Astrocyte (in vitro differentiated cells and primary cell): Measurements from ENCODE around the gene VPS37B. TPM values are rescaled to one million over a fixed set of nuclear protein-coding genes. Genes with fewer than 3 reads are reported as not detected.
A peak's percentile ranks its signal among the peaks of the same experiment; 100 is the strongest.

ENCODE experiments used
- DNase-seq: peaks from one replicate; pipeline ENCODE4 v3.0.0-alpha.2; 2010; ENCODE audit warnings: low read depth
- FAIRE-seq: peaks from 2 replicates; lab custom pipeline; 2011; peaks lifted over from hg19 to GRCh38; lab: Jason Lieb, UNC
- H2AFZ ChIP-seq: 2 replicates; pipeline ENCODE4 v1.6.0; 2012; ENCODE audit warnings: low read depth, low read length, inconsistent platforms
- H3K27ac ChIP-seq: 2 replicates; pipeline ENCODE4 v1.5.1; 2011; ENCODE audit warnings: low read depth, low read length, inconsistent platforms
- H3K27me3 ChIP-seq: 2 replicates; pipeline ENCODE4 v1.6.0; 2011; ENCODE audit warnings: low read length, inconsistent platforms; ENCODE audit not compliant: insufficient read depth
- H3K36me3 ChIP-seq: 2 replicates; pipeline ENCODE4 v1.5.1; 2011; ENCODE audit warnings: low read length, inconsistent platforms; ENCODE audit not compliant: insufficient read depth
- H3K4me1 ChIP-seq: 2 replicates; pipeline ENCODE4 v1.5.1; 2011; ENCODE audit warnings: low read length, inconsistent platforms; ENCODE audit not compliant: insufficient read depth
- H3K4me2 ChIP-seq: 2 replicates; pipeline ENCODE4 v1.6.0; 2012; ENCODE audit warnings: low read length, inconsistent platforms
- H3K4me3 ChIP-seq: 2 replicates; pipeline ENCODE4 v1.5.1; 2011; ENCODE audit warnings: low read depth, mild to moderate bottlenecking, low read length, inconsistent platforms; ENCODE audit not compliant: insufficient read depth
- H3K79me2 ChIP-seq: 2 replicates; pipeline ENCODE4 v1.6.0; 2012; ENCODE audit warnings: mild to moderate bottlenecking, low read length, inconsistent platforms; ENCODE audit not compliant: insufficient read depth
- H3K9ac ChIP-seq: 2 replicates; pipeline ENCODE4 v1.6.0; 2012; ENCODE audit warnings: mild to moderate bottlenecking, low read length, inconsistent platforms
- H3K9me3 ChIP-seq: 2 replicates; pipeline ENCODE4 v1.5.1; 2012; ENCODE audit warnings: low read depth, mild to moderate bottlenecking, low read length, inconsistent platforms; ENCODE audit not compliant: insufficient read depth
- H4K20me1 ChIP-seq: 2 replicates; pipeline ENCODE4 v1.6.0; 2012; ENCODE audit warnings: low read length, inconsistent platforms; ENCODE audit not compliant: insufficient read depth
- H3K27ac Mint-ChIP-seq: one replicate; pipeline ENCODE4 v1.8.0; 2021; ENCODE audit warnings: mild to moderate bottlenecking, mixed read lengths; ENCODE audit not compliant: unreplicated experiment
- H3K27me3 Mint-ChIP-seq: one replicate; pipeline ENCODE4 v1.8.0; 2021; ENCODE audit warnings: low read depth, mixed read lengths; ENCODE audit not compliant: unreplicated experiment
- H3K36me3 Mint-ChIP-seq: one replicate; pipeline ENCODE4 v1.8.0; 2021; ENCODE audit warnings: low read depth, mixed read lengths; ENCODE audit not compliant: unreplicated experiment
- H3K4me1 Mint-ChIP-seq: one replicate; pipeline ENCODE4 v1.8.0; 2021; ENCODE audit warnings: low read depth, mixed read lengths; ENCODE audit not compliant: unreplicated experiment
- H3K4me3 Mint-ChIP-seq: one replicate; pipeline ENCODE4 v1.8.0; 2021; ENCODE audit warnings: mild to moderate bottlenecking, moderate library complexity, mixed read lengths; ENCODE audit not compliant: unreplicated experiment
- H3K9me3 Mint-ChIP-seq: one replicate; pipeline ENCODE4 v1.8.0; 2021; ENCODE audit warnings: mild to moderate bottlenecking, mixed read lengths; ENCODE audit not compliant: unreplicated experiment
- EZH2 ChIP-seq: IDR thresholded peaks from 2 replicates; pipeline ENCODE4 v1.6.1; 2012; ENCODE audit warnings: mild to moderate bottlenecking, low read length, inconsistent platforms; ENCODE audit not compliant: insufficient read depth
- total RNA-seq: library from RNA; stranded (reverse); gene quantifications from 2 replicates; pipeline ENCODE4 v1.2.1, GENCODE V29; 2021
- TF ChIP-seq, protein P1 (sequence below): IDR thresholded peaks from 2 replicates; pipeline ENCODE4 v1.5.1; 2011; ENCODE audit warnings: low read depth, mild to moderate bottlenecking, inconsistent platforms, low read length, moderate library complexity; ENCODE audit not compliant: insufficient read depth

The VPS37B gene
- total RNA-seq, 1 donor from 2014 or later, result 31.4 TPM

GRCh38 chr12:122849352-122850047 lies 46.4 kb downstream of the VPS37B start:
- Histone ChIP-seq H3K27ac (no peak overlapping the region), H2AFZ (no peak overlapping the region), H3K36me3 (no peaks in the 10 kb centered on the region), H3K9ac (no peak overlapping the region), H3K4me1 (peaks cover 18% of the 10 kb centered on the region), H3K9me3 (no peaks in the 10 kb centered on the region), H3K4me3 (no peak overlapping the region), H3K4me2 (no peak overlapping the region), H3K79me2 (peaks cover 7% of the 10 kb centered on the region), H4K20me1 (peaks cover 3% of the 10 kb centered on the region), H3K27me3 (no peaks in the 10 kb centered on the region)
- Mint-ChIP-seq H3K36me3 (peaks cover 5% of the 10 kb centered on the region), H3K27me3 (no peaks in the 10 kb centered on the region), H3K27ac (peak overlapping the region; percentile 15), H3K4me1 (peaks cover 12% of the 10 kb centered on the region), H3K9me3 (no peaks in the 10 kb centered on the region), H3K4me3 (no peak overlapping the region)
- DNase-seq (no peak), FAIRE-seq (no peak)
- no peak for TF ChIP-seq EZH2
- TF ChIP-seq, protein P1, sequence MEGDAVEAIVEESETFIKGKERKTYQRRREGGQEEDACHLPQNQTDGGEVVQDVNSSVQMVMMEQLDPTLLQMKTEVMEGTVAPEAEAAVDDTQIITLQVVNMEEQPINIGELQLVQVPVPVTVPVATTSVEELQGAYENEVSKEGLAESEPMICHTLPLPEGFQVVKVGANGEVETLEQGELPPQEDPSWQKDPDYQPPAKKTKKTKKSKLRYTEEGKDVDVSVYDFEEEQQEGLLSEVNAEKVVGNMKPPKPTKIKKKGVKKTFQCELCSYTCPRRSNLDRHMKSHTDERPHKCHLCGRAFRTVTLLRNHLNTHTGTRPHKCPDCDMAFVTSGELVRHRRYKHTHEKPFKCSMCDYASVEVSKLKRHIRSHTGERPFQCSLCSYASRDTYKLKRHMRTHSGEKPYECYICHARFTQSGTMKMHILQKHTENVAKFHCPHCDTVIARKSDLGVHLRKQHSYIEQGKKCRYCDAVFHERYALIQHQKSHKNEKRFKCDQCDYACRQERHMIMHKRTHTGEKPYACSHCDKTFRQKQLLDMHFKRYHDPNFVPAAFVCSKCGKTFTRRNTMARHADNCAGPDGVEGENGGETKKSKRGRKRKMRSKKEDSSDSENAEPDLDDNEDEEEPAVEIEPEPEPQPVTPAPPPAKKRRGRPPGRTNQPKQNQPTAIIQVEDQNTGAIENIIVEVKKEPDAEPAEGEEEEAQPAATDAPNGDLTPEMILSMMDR, result no peak

DNA sequence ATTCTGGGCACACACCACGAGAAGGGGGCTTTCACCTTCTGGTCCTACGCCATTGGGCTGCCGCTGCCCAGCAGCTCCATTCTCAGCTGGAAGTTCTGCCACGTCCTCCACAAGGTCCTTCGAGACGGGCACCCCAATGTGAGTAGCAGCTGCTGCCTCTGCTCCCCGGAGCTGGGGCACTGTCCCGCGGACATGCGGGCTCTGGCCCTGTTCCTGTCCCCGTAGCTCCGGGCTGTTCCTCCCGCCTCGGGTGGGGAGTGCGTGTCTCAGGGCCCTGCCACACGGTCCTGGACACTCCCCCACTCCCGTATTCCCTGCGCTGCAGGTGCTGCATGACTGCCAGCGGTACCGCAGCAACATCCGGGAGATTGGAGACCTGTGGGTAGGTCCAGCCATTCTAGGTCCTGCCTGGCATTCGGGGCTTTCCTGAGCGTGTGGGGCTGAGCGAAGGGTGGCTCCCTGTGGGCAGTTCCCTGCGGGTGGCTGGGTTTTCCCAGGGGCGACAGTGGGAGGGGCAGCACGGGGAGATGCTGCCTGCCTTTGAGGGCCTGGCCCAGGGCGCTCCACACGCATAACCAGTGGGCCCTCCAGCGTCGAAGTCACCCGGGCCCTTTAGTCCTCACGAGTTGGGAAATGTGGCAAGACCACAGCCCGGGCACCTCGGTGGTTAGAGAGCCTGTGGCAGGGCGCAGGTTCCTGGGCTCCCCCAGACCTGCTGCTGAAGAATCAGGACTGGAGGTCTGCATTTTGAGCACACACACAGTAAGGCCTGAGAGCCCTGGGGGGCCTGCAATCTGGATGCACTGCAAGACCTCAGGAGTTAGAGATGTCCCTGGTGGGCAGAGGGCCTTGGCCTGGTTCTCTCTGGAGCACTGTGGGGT lies 47.2 kb downstream of the VPS37B start:
- peaks cover 7% of the 10 kb centered on the region for H3K79me2 ChIP-seq
- DNase-seq, result no peak
- no peaks in the 10 kb centered on the region for H3K9me3 ChIP-seq
- Mint-ChIP-seq H3K27me3 (no peaks in the 10 kb centered on the region), H3K4me1 (peaks cover 12% of the 10 kb centered on the region), H3K4me3 (no peak overlapping the region), H3K27ac (no peak overlapping the region), H3K36me3 (peaks cover 5% of the 10 kb centered on the region), H3K9me3 (no peaks in the 10 kb centered on the region)
- FAIRE-seq, result no peak
- peaks cover 3% of the 10 kb centered on the region for H4K20me1 ChIP-seq
- H3K4me1 ChIP-seq, result peaks cover 18% of the 10 kb centered on the region
- no peaks in the 10 kb centered on the region for H3K27me3 ChIP-seq
- H3K27ac ChIP-seq, result no peak overlapping the region
- no peaks in the 10 kb centered on the region for H3K36me3 ChIP-seq
- no peak overlapping the region for H3K4me2 ChIP-seq
- H3K9ac ChIP-seq, result no peak overlapping the region
- no peak for TF ChIP-seq EZH2
- TF ChIP-seq, protein P1, result no peak
- H2AFZ ChIP-seq, result no peak overlapping the region
- no peak overlapping the region for H3K4me3 ChIP-seq
